Mesothelial cell of epicardium (in vitro differentiated cells): ENCODE measurements around the gene ADD2. TPM values are rescaled to one million over a fixed set of nuclear protein-coding genes. Genes with fewer than 3 reads are reported as not detected.
"Not testable (repeated sequence)": the region's sequence is repeated elsewhere in the genome, so short reads cannot be mapped to it uniquely, and the experiment has no call there.

ENCODE experiments used
- DNase-seq, 2 experiments: peaks; one replicate each; pipeline ENCODE4 v3.0.0; 2021; ENCODE audit warnings: low spot score in 2 of 2; ENCODE audit not compliant: unreplicated experiment in 2 of 2
- H3K27ac Mint-ChIP-seq: 2 replicates; pipeline ENCODE4 v1.8.0; 2021; ENCODE audit warnings: mixed read lengths
- H3K27me3 Mint-ChIP-seq: 2 replicates; pipeline ENCODE4 v1.8.0; 2021; ENCODE audit warnings: low read depth, mixed read lengths
- H3K36me3 Mint-ChIP-seq: 2 replicates; pipeline ENCODE4 v1.8.0; 2021; ENCODE audit warnings: mixed read lengths
- H3K4me1 Mint-ChIP-seq: 2 replicates; pipeline ENCODE4 v1.8.0; 2021; ENCODE audit warnings: mixed read lengths
- H3K4me3 Mint-ChIP-seq: 2 replicates; pipeline ENCODE4 v1.8.0; 2021; ENCODE audit warnings: mild to moderate bottlenecking, moderate library complexity, mixed read lengths
- H3K9me3 Mint-ChIP-seq: 2 replicates; pipeline ENCODE4 v1.8.0; 2021; ENCODE audit warnings: mixed read lengths
- total RNA-seq: library from RNA; stranded (reverse); gene quantifications from 3 replicates; pipeline ENCODE4 v1.2.1, GENCODE V29; 2021
- TF ChIP-seq, protein P1 (sequence below): fragments of 200-600 bp; sonication (generic); IDR thresholded peaks from one replicate; pipeline ENCODE4 v1.5.0; 2021; ENCODE audit warnings: antibody characterized with exemption; ENCODE audit not compliant: unreplicated experiment

Gene ADD2
- total RNA-seq, 1 donor from 2014 or later = 1.3 TPM

DNA sequence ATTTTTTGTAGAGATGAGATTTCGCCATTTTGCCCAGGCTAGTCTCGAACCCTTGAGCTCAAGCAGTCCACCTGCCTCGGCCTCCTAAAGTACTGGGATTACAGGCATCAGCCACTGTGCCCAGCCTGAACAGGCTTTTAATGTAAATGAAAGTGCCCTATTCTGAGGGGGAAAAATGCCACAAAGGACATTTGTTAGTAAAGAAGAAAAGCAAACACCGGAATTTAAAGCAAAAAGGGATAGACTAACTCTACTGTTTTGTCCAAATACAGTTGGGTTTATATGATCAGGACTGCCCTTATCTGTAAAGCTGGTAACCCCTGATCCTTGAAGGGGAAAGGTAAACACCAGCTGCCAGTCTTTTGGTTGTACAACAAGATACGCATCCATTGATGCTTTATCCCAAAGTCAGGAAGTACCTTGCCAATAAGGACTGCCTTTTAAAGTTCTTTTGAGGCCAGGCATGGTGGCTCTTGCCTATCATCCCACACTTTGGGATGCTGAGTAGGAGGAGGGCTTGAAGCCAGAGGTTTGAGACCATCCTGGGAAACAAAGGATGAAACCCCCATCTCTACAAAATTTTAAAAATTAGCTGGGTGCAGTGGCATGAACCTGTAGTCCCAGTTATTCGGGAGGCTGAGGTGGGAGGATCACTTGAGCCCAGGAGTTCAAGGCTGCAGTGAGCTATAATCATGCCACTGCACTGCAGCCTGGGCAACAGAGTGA, 39.3 kb upstream of the ADD2 start:
- H3K27ac Mint-ChIP-seq = no peak overlapping the region
- no peaks in the 10 kb centered on the region for H3K9me3 Mint-ChIP-seq
- H3K4me3 Mint-ChIP-seq = no peak overlapping the region
- H3K36me3 Mint-ChIP-seq = no peaks in the 10 kb centered on the region
- no peak for DNase-seq
- peaks cover 70% of the 10 kb centered on the region for H3K27me3 Mint-ChIP-seq
- no peaks in the 10 kb centered on the region for H3K4me1 Mint-ChIP-seq
- TF ChIP-seq, protein P1, sequence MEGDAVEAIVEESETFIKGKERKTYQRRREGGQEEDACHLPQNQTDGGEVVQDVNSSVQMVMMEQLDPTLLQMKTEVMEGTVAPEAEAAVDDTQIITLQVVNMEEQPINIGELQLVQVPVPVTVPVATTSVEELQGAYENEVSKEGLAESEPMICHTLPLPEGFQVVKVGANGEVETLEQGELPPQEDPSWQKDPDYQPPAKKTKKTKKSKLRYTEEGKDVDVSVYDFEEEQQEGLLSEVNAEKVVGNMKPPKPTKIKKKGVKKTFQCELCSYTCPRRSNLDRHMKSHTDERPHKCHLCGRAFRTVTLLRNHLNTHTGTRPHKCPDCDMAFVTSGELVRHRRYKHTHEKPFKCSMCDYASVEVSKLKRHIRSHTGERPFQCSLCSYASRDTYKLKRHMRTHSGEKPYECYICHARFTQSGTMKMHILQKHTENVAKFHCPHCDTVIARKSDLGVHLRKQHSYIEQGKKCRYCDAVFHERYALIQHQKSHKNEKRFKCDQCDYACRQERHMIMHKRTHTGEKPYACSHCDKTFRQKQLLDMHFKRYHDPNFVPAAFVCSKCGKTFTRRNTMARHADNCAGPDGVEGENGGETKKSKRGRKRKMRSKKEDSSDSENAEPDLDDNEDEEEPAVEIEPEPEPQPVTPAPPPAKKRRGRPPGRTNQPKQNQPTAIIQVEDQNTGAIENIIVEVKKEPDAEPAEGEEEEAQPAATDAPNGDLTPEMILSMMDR = no peak

DNA sequence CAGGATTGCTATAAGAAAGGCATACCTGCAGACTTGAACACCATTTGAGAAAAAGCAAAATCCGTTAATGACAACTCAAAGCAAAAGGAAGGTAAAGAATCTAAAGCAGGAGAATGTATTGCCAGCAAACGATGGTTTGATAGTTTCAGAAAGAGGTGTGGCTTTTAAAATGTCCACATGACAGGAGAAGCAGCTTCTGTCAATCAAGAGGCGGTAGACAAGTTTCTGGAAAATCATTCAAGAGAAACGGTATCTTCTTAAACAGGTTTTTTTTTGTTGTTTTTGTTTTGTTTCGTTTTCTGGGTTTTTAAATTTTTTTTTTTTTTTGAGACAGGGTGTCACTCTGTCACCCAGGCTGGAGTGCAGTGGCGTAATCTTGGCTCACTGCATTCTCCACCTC, 38.6 kb upstream of the ADD2 start:
- Mint-ChIP-seq H3K36me3 (no peaks in the 10 kb centered on the region), H3K27me3 (peaks cover 71% of the 10 kb centered on the region), H3K27ac (no peak overlapping the region), H3K4me1 (no peaks in the 10 kb centered on the region), H3K9me3 (no peaks in the 10 kb centered on the region), H3K4me3 (no peak overlapping the region)
- TF ChIP-seq, protein P1 = no peak
- DNase-seq = no peak

GRCh38 chr2:70806013-70806412, 38.0 kb upstream of the ADD2 start:
- no peaks in the 10 kb centered on the region for H3K9me3 Mint-ChIP-seq
- H3K27ac Mint-ChIP-seq = no peak overlapping the region
- TF ChIP-seq, protein P1 = no peak
- H3K4me1 Mint-ChIP-seq = no peaks in the 10 kb centered on the region
- H3K4me3 Mint-ChIP-seq = no peak overlapping the region
- peaks cover 72% of the 10 kb centered on the region for H3K27me3 Mint-ChIP-seq
- no peaks in the 10 kb centered on the region for H3K36me3 Mint-ChIP-seq
- DNase-seq = no peak

GRCh38 chr2:70801607-70802263, 33.7 kb upstream of the ADD2 start:
- no peak for DNase-seq
- Mint-ChIP-seq H3K4me1 (no peaks in the 10 kb centered on the region), H3K36me3 (no peaks in the 10 kb centered on the region), H3K27me3 (peaks cover 81% of the 10 kb centered on the region), H3K27ac (no peak overlapping the region), H3K4me3 (no peak overlapping the region), H3K9me3 (peaks cover 14% of the 10 kb centered on the region)
- TF ChIP-seq, protein P1 = no peak

- no peak for DNase-seq
- no peak overlapping the region for H3K27ac Mint-ChIP-seq
- TF ChIP-seq, protein P1 = no peak
- H3K36me3 Mint-ChIP-seq = no peaks in the 10 kb centered on the region
- H3K4me3 Mint-ChIP-seq = no peak overlapping the region
- peaks cover 14% of the 10 kb centered on the region for H3K9me3 Mint-ChIP-seq
- no peaks in the 10 kb centered on the region for H3K4me1 Mint-ChIP-seq
- H3K27me3 Mint-ChIP-seq = peaks cover 88% of the 10 kb centered on the region
Measured at GRCh38 chr2:70799706-70800105, 31.7 kb upstream of the ADD2 start.

DNA sequence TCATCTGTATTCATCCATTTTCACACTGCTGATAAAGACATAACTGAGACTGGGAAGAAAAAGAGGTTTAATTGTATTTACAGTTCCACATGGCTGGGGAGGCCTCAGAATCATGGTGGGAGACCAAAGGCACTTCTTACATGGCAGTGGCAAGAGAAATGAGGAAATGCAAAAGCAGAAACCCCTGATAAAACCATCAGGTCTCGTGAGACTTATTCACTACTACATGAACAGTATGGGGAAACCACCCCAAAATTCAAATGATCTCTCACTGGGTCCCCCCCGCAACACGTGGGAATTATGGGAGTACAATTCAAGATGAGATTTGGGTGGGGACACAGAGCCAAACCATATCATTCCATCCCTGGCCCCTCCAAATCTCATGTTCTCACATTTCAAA, 30.0 kb upstream of the ADD2 start:
- Mint-ChIP-seq H3K9me3 (peaks cover 16% of the 10 kb centered on the region), H3K27me3 (peaks cover 93% of the 10 kb centered on the region)
- not testable (repeated sequence) for H3K4me1 Mint-ChIP-seq, H3K27ac Mint-ChIP-seq, H3K4me3 Mint-ChIP-seq, H3K36me3 Mint-ChIP-seq, DNase-seq
